OCI-LY7 (cell line): ENCODE measurements around the gene PTGER4. TPM values are rescaled to one million over a fixed set of nuclear protein-coding genes. Genes with fewer than 3 reads are reported as not detected.

ENCODE experiments used
- Bru-seq: library from RNA; stranded (reverse); fragments of 400-500 nt; gene quantifications from one replicate; lab custom pipeline; 2021; lab: Mats Ljungman, UMichigan
- BruChase-seq, 2 experiments: library from RNA; stranded (reverse); fragments of 400-500 nt; gene quantifications; one replicate each; lab custom pipeline; 2021; lab: Mats Ljungman, UMichigan
- BruUV-seq: library from RNA; stranded (reverse); fragments of 400-500 nt; replicated peaks from 2 replicates; lab custom pipeline; 2021; lab: Mats Ljungman, UMichigan
- CTCF ChIA-PET: fragments of 300-600 bp; sonication (Branson Sonifier 250); formaldehyde crosslinking; loops from one replicate; lab custom pipeline; 2022; ENCODE audit warnings: antibody characterized with exemption; ENCODE audit not compliant: unreplicated experiment; lab: Charles Lee
- POLR2A ChIA-PET: fragments of 300-600 bp; sonication (Branson Sonifier 250); formaldehyde crosslinking; loops from one replicate; lab custom pipeline; 2022; ENCODE audit warnings: antibody characterized with exemption; lab: Charles Lee
- DNase-seq: peaks from one replicate; pipeline ENCODE4 v3.0.0-alpha.2; 2015; ENCODE audit warnings: low spot score
- H2AFZ ChIP-seq: fragments of 200-600 bp; sonication (generic), shearing (Covaris generic); 2 replicates; pipeline ENCODE4 v1.6.1; 2014; ENCODE audit warnings: mild to moderate bottlenecking, antibody characterized with exemption, low read length, moderate library complexity
- H3K27ac ChIP-seq: fragments of 200-600 bp; sonication (generic); 2 replicates; pipeline ENCODE4 v1.5.1; 2014; ENCODE audit warnings: mixed run types, low read depth, mild to moderate bottlenecking, moderate library complexity, low read length, inconsistent platforms; ENCODE audit not compliant: poor library complexity, severe bottlenecking
- H3K36me3 ChIP-seq: fragments of 200-600 bp; sonication (generic); 2 replicates; pipeline ENCODE4 v1.6.1; 2014; ENCODE audit warnings: mild to moderate bottlenecking, antibody characterized with exemption, low read length, moderate library complexity, mixed read lengths; ENCODE audit not compliant: insufficient read depth
- H3K4me1 ChIP-seq: fragments of 200-600 bp; sonication (generic); 2 replicates; pipeline ENCODE4 v1.5.1; 2014; ENCODE audit warnings: mild to moderate bottlenecking, low read length; ENCODE audit not compliant: insufficient read depth, poor library complexity, severe bottlenecking
- H3K4me2 ChIP-seq: fragments of 200-600 bp; sonication (generic); 2 replicates; pipeline ENCODE4 v1.6.1; 2014; ENCODE audit warnings: mild to moderate bottlenecking, low read length
- H3K4me3 ChIP-seq: fragments of 200-600 bp; sonication (generic); 2 replicates; pipeline ENCODE4 v1.5.1; 2014; ENCODE audit warnings: mild to moderate bottlenecking, low read depth, low read length; ENCODE audit not compliant: poor library complexity, severe bottlenecking
- H3K79me2 ChIP-seq: fragments of 200-600 bp; sonication (generic); 2 replicates; pipeline ENCODE4 v1.6.1; 2016; ENCODE audit warnings: low read depth, mild to moderate bottlenecking, low read length, moderate library complexity, mixed read lengths; ENCODE audit not compliant: insufficient read depth
- H3K9me2 ChIP-seq: fragments of 200-600 bp; sonication (generic); 2 replicates; pipeline ENCODE4 v1.6.1; 2016; ENCODE audit warnings: mild to moderate bottlenecking, low read length, mixed read lengths; ENCODE audit not compliant: insufficient read depth
- H3K9me3 ChIP-seq: fragments of 200-600 bp; sonication (generic); 2 replicates; pipeline ENCODE4 v1.6.1; 2014; ENCODE audit warnings: mild to moderate bottlenecking, mixed run types, low read length, mixed read lengths
- H4K20me1 ChIP-seq: fragments of 200-600 bp; sonication (generic); 2 replicates; pipeline ENCODE4 v1.6.1; 2014; ENCODE audit warnings: mild to moderate bottlenecking, antibody characterized with exemption, low read length, moderate library complexity, mixed read lengths; ENCODE audit not compliant: insufficient read depth
- CTCF ChIP-seq: fragments of 200-600 bp; sonication (generic); conservative IDR thresholded peaks from 2 replicates; pipeline ENCODE4 v1.5.1; 2014; ENCODE audit warnings: mild to moderate bottlenecking, antibody characterized with exemption, low read length, moderate library complexity, mixed read lengths
- EZH2phosphoT487 ChIP-seq: fragments of 200-600 bp; sonication (generic); IDR thresholded peaks from 2 replicates; pipeline ENCODE4 v1.6.1; 2018; ENCODE audit warnings: low read depth, borderline replicate concordance, mild to moderate bottlenecking, mixed run types, antibody characterized with exemption, low read length, moderate library complexity, mixed read lengths
- intact Hi-C: fragments of 100-400 bp; cut with micrococcal nuclease; formaldehyde crosslinking; loops from one replicate; pipeline ENCODE4 v1.10.0; 2022; ENCODE audit not compliant: unreplicated experiment
- long read RNA-seq: library from polyadenylated mRNA; stranded (forward); transcript quantifications from one replicate; pipeline ENCODE4 v2.0.0, GENCODE V29; 2022
- total RNA-seq, 2 experiments: library from RNA; depleted of rRNA in 1 of 2; stranded (reverse); fragments of >200 nt in 1 of 2; shearing (Covaris generic) in 1 of 2; gene quantifications; 2 replicates each; pipeline ENCODE4 v1.2.3, GENCODE V29; 2014 to 2022

PTGER4 gene
- 1.4 and 2.0 TPM in 2 replicates for total RNA-seq (2014; rRNA removed; shearing (Covaris generic))
- 0.49 TPM in 1 of 2 replicates, not detected in the other for total RNA-seq (2022)
- Bru-seq, nascent RNA: percentile 21 among the genes with signal in this experiment
- BruChase-seq, experiment 1, labeled RNA remaining after a 6-hour chase: percentile 21 among the genes with signal in this experiment
- percentile 23 among the genes with signal in this experiment for BruChase-seq, experiment 2, labeled RNA remaining after a 2-hour chase
- long read RNA-seq: 0 reads

GRCh38 chr5:40679913-40680681, at the start of gene PTGER4:
PTGER4 (plus strand) TSS chr5:40679915; CDS start chr5:40680994, 1,079 bp downstream.
- ChIA-PET POLR2A (interaction anchor here (0.5 to 0.6 kb wide), 2 partner anchors 29 to 45 kb away, joined by 3 to 8 read pairs; no protein-coding TSS in a partner anchor), CTCF (no interaction called here)
- Histone ChIP-seq H2AFZ (peak within 1 kb of the TSS; percentile 91), H3K36me3 (no peaks in the 10 kb centered on the region), H4K20me1 (no peaks in the 10 kb centered on the region), H3K4me2 (peak within 1 kb of the TSS; percentile 100), H3K4me3 (peak within 1 kb of the TSS; percentile 82), H3K27ac (no peak within 1 kb of the TSS), H3K4me1 (peaks cover 15% of the 10 kb centered on the region), H3K9me2 (no peaks in the 10 kb centered on the region), H3K79me2 (no peaks in the 10 kb centered on the region), H3K9me3 (no peaks in the 10 kb centered on the region)
- DNase-seq: no peak
- intact Hi-C loops: loop anchor here (5.0 kb wide), 3 partner anchors 193 to 648 kb away; no protein-coding TSS in a partner anchor
- BruUV-seq: no TSS peak
- TF ChIP-seq EZH2phosphoT487: no peak
- no peak for TF ChIP-seq CTCF

GRCh38 chr5:40630126-40630525, 49.6 kb upstream of the PTGER4 start:
- TF ChIP-seq EZH2phosphoT487 (no peak), CTCF (no peak)
- no peak for DNase-seq
- Histone ChIP-seq H3K27ac (no peak overlapping the region), H4K20me1 (no peaks in the 10 kb centered on the region), H3K4me2 (no peak overlapping the region), H2AFZ (no peak overlapping the region), H3K4me1 (no peaks in the 10 kb centered on the region), H3K36me3 (no peaks in the 10 kb centered on the region), H3K79me2 (no peaks in the 10 kb centered on the region), H3K9me3 (no peaks in the 10 kb centered on the region), H3K4me3 (no peak overlapping the region), H3K9me2 (no peaks in the 10 kb centered on the region)
- intact Hi-C loops: no loop called here
- POLR2A ChIA-PET: interaction anchor here (0.9 kb wide), 1 partner anchor 31 kb away, joined by 3 read pairs; no protein-coding TSS in a partner anchor
- CTCF ChIA-PET: no interaction called here
- no TSS peak for BruUV-seq
